WTC11 (cell line): Measurements from ENCODE around the gene TPRG1L. TPM values are rescaled to one million over a fixed set of nuclear protein-coding genes. Genes with fewer than 3 reads are reported as not detected.

Experiments
- ATAC-seq: fragments of 200-7000 bp; cut with Tn5 transposase; 2 replicates; pipeline ENCODE4 v1.10.0; 2021; ENCODE audit warnings: mild to moderate bottlenecking, moderate library complexity
- Bru-seq: library from RNA; stranded (reverse); fragments of 400-500 nt; gene quantifications from one replicate; lab custom pipeline; 2021; lab: Mats Ljungman, UMichigan
- CTCF ChIA-PET: fragments of 300-600 bp; sonication (Branson Sonifier 250); formaldehyde crosslinking; loops from one replicate; lab custom pipeline; 2021; ENCODE audit warnings: antibody characterized with exemption; lab: Charles Lee
- POLR2A ChIA-PET: fragments of 350-600 bp; sonication (Branson Sonifier 250); formaldehyde crosslinking; loops from one replicate; lab custom pipeline; 2021; ENCODE audit warnings: antibody characterized with exemption; lab: Charles Lee
- DNase-seq: peaks from one replicate; pipeline ENCODE4 v3.0.0; 2021; ENCODE audit warnings: low spot score
- H3K27ac Mint-ChIP-seq: 2 replicates; pipeline ENCODE4 v1.8.0; 2021; ENCODE audit warnings: mixed read lengths
- H3K27me3 Mint-ChIP-seq: 2 replicates; pipeline ENCODE4 v1.8.0; 2021; ENCODE audit warnings: low read depth, mild to moderate bottlenecking, moderate library complexity, mixed read lengths
- H3K36me3 Mint-ChIP-seq: 2 replicates; pipeline ENCODE4 v1.8.0; 2021; ENCODE audit warnings: mixed read lengths
- H3K4me1 Mint-ChIP-seq: 2 replicates; pipeline ENCODE4 v1.8.0; 2022; ENCODE audit warnings: mixed read lengths
- H3K4me3 Mint-ChIP-seq: 2 replicates; pipeline ENCODE4 v1.8.0; 2021; ENCODE audit warnings: mild to moderate bottlenecking, moderate library complexity, mixed read lengths
- H3K9me3 Mint-ChIP-seq: 2 replicates; pipeline ENCODE4 v1.8.0; 2021; ENCODE audit warnings: mixed read lengths
- ATF6 ChIP-seq: sonication (generic); formaldehyde crosslinking; IDR thresholded peaks from 2 replicates; pipeline ENCODE4 v1.8.1; 2023; ENCODE audit warnings: mild to moderate bottlenecking, missing genetic modification reagents
- ERG ChIP-seq: fragments of 250-450 bp; sonication (Bioruptor Pico); IDR thresholded peaks from 2 replicates; pipeline ENCODE4 v1.8.0; 2021; ENCODE audit warnings: mild to moderate bottlenecking
- ESRRA ChIP-seq: sonication (generic); formaldehyde crosslinking; IDR thresholded peaks from 2 replicates; pipeline ENCODE4 v1.8.1; 2022; ENCODE audit warnings: mild to moderate bottlenecking, missing genetic modification reagents, borderline replicate concordance
- FOXK1 ChIP-seq: sonication (generic); formaldehyde crosslinking; IDR thresholded peaks from 2 replicates; pipeline ENCODE4 v1.8.0; 2022; ENCODE audit warnings: mild to moderate bottlenecking, moderate library complexity, missing genetic modification reagents
- FOXP4 ChIP-seq: sonication (generic); formaldehyde crosslinking; IDR thresholded peaks from 2 replicates; pipeline ENCODE4 v1.8.0; 2022; ENCODE audit warnings: mild to moderate bottlenecking, missing genetic modification reagents
- KAT7 ChIP-seq: sonication (generic); formaldehyde crosslinking; IDR thresholded peaks from 2 replicates; pipeline ENCODE4 v1.8.1; 2023; ENCODE audit warnings: missing genetic modification reagents, mild to moderate bottlenecking, borderline replicate concordance
- MAX ChIP-seq: sonication (generic); formaldehyde crosslinking; IDR thresholded peaks from 2 replicates; pipeline ENCODE4 v1.8.0; 2022; ENCODE audit warnings: mild to moderate bottlenecking, missing genetic modification reagents
- NFE2L1 ChIP-seq: sonication (generic); formaldehyde crosslinking; IDR thresholded peaks from 2 replicates; pipeline ENCODE4 v1.8.1; 2023; ENCODE audit warnings: missing genetic modification reagents
- NFYB ChIP-seq: sonication (generic); formaldehyde crosslinking; conservative IDR thresholded peaks from 2 replicates; pipeline ENCODE4 v1.8.0; 2022; ENCODE audit warnings: low read depth, missing genetic modification reagents
- NR3C1 ChIP-seq: sonication (generic); formaldehyde crosslinking; conservative IDR thresholded peaks from 2 replicates; pipeline ENCODE4 v1.8.1; 2023; ENCODE audit warnings: low read depth, mild to moderate bottlenecking, missing genetic modification reagents
- OVOL2 ChIP-seq: fragments of 250-450 bp; sonication (Bioruptor Pico); IDR thresholded peaks from 2 replicates; pipeline ENCODE4 v1.9.0; 2021; ENCODE audit warnings: mild to moderate bottlenecking, borderline replicate concordance
- RORB ChIP-seq: fragments of 250-450 bp; sonication (Bioruptor Pico); IDR thresholded peaks from 2 replicates; pipeline ENCODE4 v1.9.0; 2021; ENCODE audit warnings: mild to moderate bottlenecking
- SMAD4 ChIP-seq: sonication (generic); formaldehyde crosslinking; IDR thresholded peaks from 2 replicates; pipeline ENCODE4 v1.8.0; 2022; ENCODE audit warnings: mild to moderate bottlenecking, missing genetic modification reagents
- SP1 ChIP-seq: sonication (generic); formaldehyde crosslinking; conservative IDR thresholded peaks from 2 replicates; pipeline ENCODE4 v1.8.1; 2022; ENCODE audit warnings: missing genetic modification reagents
- STAT6 ChIP-seq: sonication (generic); formaldehyde crosslinking; conservative IDR thresholded peaks from 2 replicates; pipeline ENCODE4 v1.8.1; 2023; ENCODE audit warnings: mild to moderate bottlenecking, low read depth, missing genetic modification reagents, moderate library complexity
- USF1 ChIP-seq: sonication (generic); formaldehyde crosslinking; IDR thresholded peaks from 2 replicates; pipeline ENCODE4 v1.8.0; 2022; ENCODE audit warnings: mild to moderate bottlenecking, missing genetic modification reagents
- USF2 ChIP-seq: sonication (generic); formaldehyde crosslinking; IDR thresholded peaks from 2 replicates; pipeline ENCODE4 v1.8.1; 2023; ENCODE audit warnings: mild to moderate bottlenecking, missing genetic modification reagents, moderate library complexity
- ZBTB43 ChIP-seq: sonication (generic); formaldehyde crosslinking; IDR thresholded peaks from 2 replicates; pipeline ENCODE4 v1.8.1; 2023; ENCODE audit warnings: mild to moderate bottlenecking, missing genetic modification reagents
- ZNF138 ChIP-seq: sonication (generic); formaldehyde crosslinking; conservative IDR thresholded peaks from 2 replicates; pipeline ENCODE4 v1.8.1; 2022; ENCODE audit warnings: mild to moderate bottlenecking, moderate library complexity, missing genetic modification reagents
- ZNF512 ChIP-seq: sonication (generic); formaldehyde crosslinking; IDR thresholded peaks from 2 replicates; pipeline ENCODE4 v1.8.1; 2022; ENCODE audit warnings: missing genetic modification reagents, borderline replicate concordance
- long read RNA-seq, 3 experiments: library from RNA in 1 of 3; library from capped mRNA in 1 of 3; library from polyadenylated mRNA in 1 of 3; unstranded in 2 of 3; stranded (forward) in 1 of 3; transcript quantifications; one replicate each; pipeline ENCODE4 v2.0.0, GENCODE V29; 2021
- total RNA-seq: library from RNA; stranded (reverse); gene quantifications from 3 replicates; pipeline ENCODE4 v1.2.3, GENCODE V29; 2021

Gene TPRG1L
- total RNA-seq (20.9 to 22.3 TPM (median 20.9 TPM) in 3 replicates), Bru-seq, nascent RNA (percentile 77 among the genes with signal in this experiment)
- long read RNA-seq, experiment 1, transcript TPRG1L-202 (5 exons, 2,414 nt): major isoform, 179 of 194 reads
- long read RNA-seq, experiment 1, partial matches to known transcripts: 4 of 194 reads
- long read RNA-seq, experiment 1, other reads (novel, unspliced or antisense): 10 of 194 reads
- long read RNA-seq, experiment 2, transcript TPRG1L-202 (5 exons, 2,414 nt): major isoform, 26 of 35 reads
- long read RNA-seq, experiment 2, partial matches to known transcripts: 7 of 35 reads
- long read RNA-seq, experiment 2, other reads (novel, unspliced or antisense): 2 of 35 reads
- long read RNA-seq, experiment 3, partial matches to known transcripts: 21 of 23 reads
- long read RNA-seq, experiment 3, other reads (novel, unspliced or antisense): 1 of 23 reads

GRCh38 chr1:3624200-3625136, at the start of gene TPRG1L:
Gene TPRG1L (plus strand): TSS chr1:3625015. CDS start chr1:3625073, 58 bp downstream.
- H3K36me3 Mint-ChIP-seq: peaks cover 15% of the 10 kb centered on the region
- DNase-seq: peak; percentile 99
- peak within 1 kb of the TSS; percentile 90 for H3K4me3 Mint-ChIP-seq
- H3K9me3 Mint-ChIP-seq: no peaks in the 10 kb centered on the region
- POLR2A ChIA-PET: no interaction called here
- H3K27ac Mint-ChIP-seq: peak within 1 kb of the TSS; percentile 41
- peaks cover 12% of the 10 kb centered on the region for H3K4me1 Mint-ChIP-seq
- peak; percentile 78; the same call in 1 of the 2 replicates for TF ChIP-seq MAX
- peak; percentile 91 for TF ChIP-seq USF2 (CRISPR knock-in tag)
- peak; percentile 68; the same call in 1 of the 2 replicates for TF ChIP-seq FOXP4 (CRISPR knock-in tag)
- no peak for TF ChIP-seq NR3C1 (CRISPR knock-in tag)
- TF ChIP-seq ZNF138 (CRISPR knock-in tag): no peak
- no peak for TF ChIP-seq KAT7 (CRISPR knock-in tag)
- 0 out of 2 replicates have a peak, but pooled peaks have one; percentile 55 for TF ChIP-seq ZBTB43 (CRISPR knock-in tag)
- TF ChIP-seq NFE2L1 (CRISPR knock-in tag): peak; percentile 28; the same call in 1 of the 2 replicates
- TF ChIP-seq ESRRA: 0 out of 2 replicates have a peak, but pooled peaks have one; percentile 20
- TF ChIP-seq STAT6: no peak
- no peak for TF ChIP-seq RORB (CRISPR knock-in tag)
- peak; percentile 100 for TF ChIP-seq FOXK1 (CRISPR knock-in tag)
- TF ChIP-seq SP1 (CRISPR knock-in tag): peak; percentile 99
- TF ChIP-seq ERG (CRISPR knock-in tag): no peak
- TF ChIP-seq SMAD4 (CRISPR knock-in tag): no peak
- no peak for TF ChIP-seq OVOL2 (CRISPR knock-in tag)
- peak; percentile 86; the same call in 1 of the 2 replicates for TF ChIP-seq USF1 (CRISPR knock-in tag)
- no peak for TF ChIP-seq ATF6 (CRISPR knock-in tag)
- no peak for TF ChIP-seq ZNF512
- TF ChIP-seq NFYB (CRISPR knock-in tag): peak; percentile 94
- TF ChIP-seq, all 79 proteins: peak for 10
- ATAC-seq: peak; percentile 95
- CTCF ChIA-PET: interaction anchor here (1.0 to 4.2 kb wide), 9 partner anchors 10 to 134 kb away, joined by 3 to 37 read pairs (median 5); no protein-coding TSS in a partner anchor
- H3K27me3 Mint-ChIP-seq: peaks cover 3% of the 10 kb centered on the region; the same call in 1 of the 2 replicates
